Measurements from ENCODE around the gene SBF1.
"Not testable (repeated sequence)": the region's sequence is repeated elsewhere in the genome, so short reads cannot be mapped to it uniquely, and the experiment has no call there.

Gene SBF1

GRCh38 chr22:50444663-50445062 is 30.2 kb downstream of the SBF1 start:
- DNase-seq, result no peak

GRCh38 chr22:50443801-50444625 is 30.8 kb downstream of the SBF1 start:
- no peak for DNase-seq

GRCh38 chr22:50443197-50443596 is 31.6 kb downstream of the SBF1 start:
- DNase-seq, result no peak

GRCh38 chr22:50441428-50441993 is 33.3 kb downstream of the SBF1 start:
- DNase-seq, result no peak

GRCh38 chr22:50440544-50441249 is 34.1 kb downstream of the SBF1 start:
- no peak for DNase-seq

GRCh38 chr22:50439871-50440331 is 34.9 kb downstream of the SBF1 start:
- DNase-seq, result no peak

- DNase-seq, result no peak
Measured at GRCh38 chr22:50439314-50439870, 35.4 kb downstream of the SBF1 start.

GRCh38 chr22:50438305-50439275 is 36.2 kb downstream of the SBF1 start:
- DNase-seq, result no peak

GRCh38 chr22:50437511-50438304 is 37.1 kb downstream of the SBF1 start:
- no peak for DNase-seq

- no peak for DNase-seq
Measured at GRCh38 chr22:50436841-50437341, 37.9 kb downstream of the SBF1 start.

GRCh38 chr22:50436015-50436830 is 38.6 kb downstream of the SBF1 start:
- DNase-seq, result no peak

- no peak for DNase-seq
Measured at GRCh38 chr22:50435291-50436014, 39.4 kb downstream of the SBF1 start.

- no peak for DNase-seq
Measured at GRCh38 chr22:50434849-50435248, 40.0 kb downstream of the SBF1 start.

GRCh38 chr22:50432877-50433510 is 41.8 kb downstream of the SBF1 start:
- DNase-seq, result not testable (repeated sequence)

GRCh38 chr22:50432131-50432876 is 42.5 kb downstream of the SBF1 start:
- DNase-seq, result no peak

GRCh38 chr22:50425179-50425916 is 49.5 kb downstream of the SBF1 start:
- no peak for DNase-seq

- no peak for DNase-seq
Measured at GRCh38 chr22:50423956-50424355, 50.9 kb downstream of the SBF1 start.

Measured in SHP77 (cell line).